Breast epithelium (tissue), 4 donors: ENCODE results near the gene ATP7A. TPM values are rescaled to one million over a fixed set of nuclear protein-coding genes. Genes with fewer than 3 reads are reported as not detected.
"Not testable (repeated sequence)": the region's sequence is repeated elsewhere in the genome, so short reads cannot be mapped to it uniquely, and the experiment has no call there.

Experiments used
- DNase-seq, 2 donors: peaks; one replicate each; pipeline ENCODE4 v3.0.0-alpha.2; 2019; ENCODE audit warnings: low spot score in 2 of 2
- H3K27ac ChIP-seq, 2 donors: fragments of 200-600 bp; sonication (generic) in 1 of 2; one replicate each; pipeline ENCODE4 v1.5.1; 2016 to 2019; ENCODE audit warnings: mild to moderate bottlenecking in 1 of 2
- H3K27me3 ChIP-seq, 2 donors: fragments of 200-600 bp; sonication (generic) in 1 of 2; one replicate each; pipeline versions ENCODE4 v1.5.1 to v1.6.0; 2017 to 2019; ENCODE audit warnings: control low read depth in 1 of 2, mild to moderate bottlenecking in 1 of 2
- H3K36me3 ChIP-seq: fragments of 200-600 bp; one replicate; pipeline ENCODE4 v1.5.1; 2019
- H3K4me1 ChIP-seq, 2 donors: fragments of 200-600 bp; sonication (generic); one replicate each; pipeline ENCODE4 v1.5.1; 2016 to 2019; ENCODE audit warnings: control low read depth in 1 of 2
- H3K4me3 ChIP-seq, 3 donors: fragments of 200-600 bp; sonication (generic); 1 replicate in 2 of 3; 2 replicates in 1 of 3; pipeline ENCODE4 v1.5.1; 2016 to 2019; ENCODE audit warnings: mild to moderate bottlenecking in 3 of 3, moderate library complexity in 2 of 3
- H3K9me3 ChIP-seq, 2 donors: fragments of 200-600 bp; sonication (generic) in 1 of 2; one replicate each; pipeline ENCODE4 v1.5.1; 2016 to 2019; ENCODE audit warnings: control low read depth in 1 of 2
- POLR2A ChIP-seq: fragments of 450-650 bp; IDR thresholded peaks from one replicate; pipeline ENCODE4 v1.6.1; 2016; ENCODE audit warnings: antibody characterized with exemption, mild to moderate bottlenecking, moderate library complexity
- POLR2AphosphoS5 ChIP-seq, 3 donors: sonication (generic); formaldehyde crosslinking; IDR thresholded peaks; one replicate each; pipeline ENCODE4 v1.6.1; 2017; ENCODE audit warnings: antibody characterized with exemption in 3 of 3
- intact Hi-C: fragments of 100-400 bp; cut with DNase I; formaldehyde crosslinking; loops from one replicate; pipeline ENCODE4 v1.15.1; 2023; ENCODE audit warnings: low total_unique reads
- total RNA-seq, 3 donors: library from RNA; depleted of rRNA; stranded (reverse); fragments of >200 nt; gene quantifications; one replicate each; pipeline ENCODE4 v1.1.0, GENCODE V29; 2016
- TF ChIP-seq, protein P1 (sequence below), 3 donors: fragments of 450-650 bp; IDR thresholded peaks; one replicate each; pipeline ENCODE4 v1.5.1; 2016 to 2017; ENCODE audit warnings: antibody characterized with exemption in 3 of 3, mild to moderate bottlenecking in 3 of 3, moderate library complexity in 3 of 3

ATP7A gene
- total RNA-seq, 3 donors from 2014 or later = 9.4 to 23.7 (median 16.4) TPM

DNA sequence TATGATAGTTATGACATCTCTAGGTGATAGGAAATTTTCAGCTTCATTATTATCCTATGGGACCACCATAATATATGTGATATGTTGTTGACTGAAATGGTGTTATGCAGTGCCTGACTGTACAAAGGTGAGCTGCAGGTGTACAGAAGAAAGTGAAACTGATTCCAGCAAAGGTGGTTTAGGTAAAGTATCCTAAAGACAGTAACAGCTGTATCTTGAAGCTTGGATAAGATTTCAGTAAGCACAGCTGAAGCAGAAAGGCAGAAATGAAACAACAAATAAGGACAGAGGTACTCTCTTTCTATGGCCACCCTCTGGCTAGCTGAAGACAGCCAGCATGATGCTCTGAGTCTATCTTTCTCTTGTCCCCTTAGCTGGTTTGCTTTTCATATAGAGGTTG, 163.6 kb downstream of the ATP7A start:
- TF ChIP-seq, protein P1, sequence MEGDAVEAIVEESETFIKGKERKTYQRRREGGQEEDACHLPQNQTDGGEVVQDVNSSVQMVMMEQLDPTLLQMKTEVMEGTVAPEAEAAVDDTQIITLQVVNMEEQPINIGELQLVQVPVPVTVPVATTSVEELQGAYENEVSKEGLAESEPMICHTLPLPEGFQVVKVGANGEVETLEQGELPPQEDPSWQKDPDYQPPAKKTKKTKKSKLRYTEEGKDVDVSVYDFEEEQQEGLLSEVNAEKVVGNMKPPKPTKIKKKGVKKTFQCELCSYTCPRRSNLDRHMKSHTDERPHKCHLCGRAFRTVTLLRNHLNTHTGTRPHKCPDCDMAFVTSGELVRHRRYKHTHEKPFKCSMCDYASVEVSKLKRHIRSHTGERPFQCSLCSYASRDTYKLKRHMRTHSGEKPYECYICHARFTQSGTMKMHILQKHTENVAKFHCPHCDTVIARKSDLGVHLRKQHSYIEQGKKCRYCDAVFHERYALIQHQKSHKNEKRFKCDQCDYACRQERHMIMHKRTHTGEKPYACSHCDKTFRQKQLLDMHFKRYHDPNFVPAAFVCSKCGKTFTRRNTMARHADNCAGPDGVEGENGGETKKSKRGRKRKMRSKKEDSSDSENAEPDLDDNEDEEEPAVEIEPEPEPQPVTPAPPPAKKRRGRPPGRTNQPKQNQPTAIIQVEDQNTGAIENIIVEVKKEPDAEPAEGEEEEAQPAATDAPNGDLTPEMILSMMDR (IDR thresholded peaks at IDR 0.05) = no peak
- TF ChIP-seq POLR2AphosphoS5 (IDR thresholded peaks at IDR 0.05) = no peak
- TF ChIP-seq POLR2A = no peak
- no peaks in the 10 kb centered on the region for H3K27me3 ChIP-seq

DNA sequence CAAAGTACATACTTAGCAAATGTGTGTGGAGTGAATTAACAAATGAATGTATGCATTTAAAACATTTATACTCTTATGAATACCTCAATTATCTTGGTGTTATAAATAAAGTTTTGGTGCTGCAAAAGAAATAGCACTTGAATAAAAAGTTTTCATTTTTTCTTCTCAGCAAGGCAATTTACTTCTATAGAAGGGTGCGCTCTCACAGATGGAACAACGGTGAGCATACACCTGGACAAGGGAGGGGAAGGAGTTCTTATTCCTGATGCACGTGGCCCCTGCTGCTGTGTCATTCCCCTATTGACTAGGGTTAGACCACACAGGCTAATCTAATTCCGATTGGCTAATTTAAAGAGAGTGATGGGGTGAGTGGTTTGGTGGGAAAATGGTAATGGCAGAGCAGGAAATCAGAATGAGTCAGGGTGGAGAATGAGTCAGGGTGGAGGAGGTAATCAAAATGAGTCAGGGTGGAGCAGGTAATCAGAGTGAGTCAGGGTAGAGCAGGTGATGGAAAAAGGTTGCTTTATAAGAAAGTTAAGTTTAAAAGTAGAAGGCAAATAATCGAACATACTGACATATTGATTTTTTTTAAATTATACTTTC, 165.4 kb downstream of the ATP7A start:
- TF ChIP-seq, protein P1 (IDR thresholded peaks at IDR 0.05) = no peak
- TF ChIP-seq POLR2AphosphoS5 (IDR thresholded peaks at IDR 0.05) (no peak), POLR2A (no peak)
- no peak for DNase-seq
- Histone ChIP-seq H3K36me3 (no peaks in the 10 kb centered on the region), H3K4me3 (no peak overlapping the region), H3K27ac (no peak overlapping the region), H3K4me1 (no peaks in the 10 kb centered on the region), H3K9me3 (peaks cover 7 to 10% of the 10 kb centered on the region in 2 donors), H3K27me3 (no peaks in the 10 kb centered on the region)
- intact Hi-C loops = no loop called here

More for the DNA sequence above, 163.6 kb downstream of the ATP7A start:
- H3K9me3 ChIP-seq = peaks cover 10 to 14% of the 10 kb centered on the region in 2 donors
- H3K27ac ChIP-seq = no peak overlapping the region
- no peak for DNase-seq
- intact Hi-C loops = no loop called here
- no peaks in the 10 kb centered on the region for H3K36me3 ChIP-seq
- no peak overlapping the region for H3K4me3 ChIP-seq
- H3K4me1 ChIP-seq = no peaks in the 10 kb centered on the region

DNA sequence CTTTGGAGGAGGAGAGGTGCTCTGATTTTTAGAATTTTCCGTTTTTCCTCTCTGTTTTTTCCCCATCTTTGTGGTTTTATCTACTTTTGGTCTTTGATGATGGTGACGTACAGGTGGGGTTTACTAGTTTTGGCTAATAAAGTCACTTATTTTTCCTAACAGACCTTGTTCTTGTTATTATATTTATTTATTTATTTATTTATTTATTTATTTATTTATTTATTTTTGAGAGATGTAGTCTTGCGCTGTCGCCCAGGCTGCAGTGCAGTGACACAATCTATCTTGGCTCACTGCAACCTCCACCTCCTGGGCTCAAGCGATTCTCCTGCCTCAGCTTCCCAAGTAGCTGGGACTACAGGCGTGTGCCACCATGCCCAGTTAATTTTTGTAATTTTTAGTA, 170.9 kb downstream of the ATP7A start:
- H3K4me1 ChIP-seq, H3K27me3 ChIP-seq, H3K4me3 ChIP-seq, H3K9me3 ChIP-seq, intact Hi-C loops, DNase-seq, H3K27ac ChIP-seq, H3K36me3 ChIP-seq: not testable (repeated sequence)

DNA sequence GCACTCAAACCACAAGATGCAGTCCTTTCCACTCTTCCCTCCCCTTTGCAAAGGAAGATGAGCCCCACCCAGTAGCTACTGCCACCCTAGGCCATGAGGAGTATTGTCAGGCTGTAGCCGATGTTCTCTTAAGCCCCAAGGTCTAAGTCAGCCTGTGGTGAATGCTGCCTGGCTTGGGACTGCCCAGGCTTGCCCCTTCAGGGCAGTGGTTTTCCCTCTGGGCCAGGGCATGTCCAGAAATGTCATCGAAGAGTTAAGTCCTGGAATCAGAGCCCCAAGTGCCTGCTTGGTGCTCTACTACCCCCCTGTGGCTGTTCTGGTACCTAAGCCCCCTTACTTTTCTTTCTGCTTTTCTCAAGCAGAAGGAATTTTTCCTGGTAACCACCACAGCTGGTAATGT, 181.8 kb downstream of the ATP7A start:
- peaks cover 0 to 10% of the 10 kb centered on the region in 2 donors for H3K9me3 ChIP-seq
- no peak for DNase-seq
- intact Hi-C loops = no loop called here
- H3K27ac ChIP-seq = no peak overlapping the region
- no peak overlapping the region for H3K4me3 ChIP-seq
- H3K27me3 ChIP-seq = peaks cover 0 to 25% of the 10 kb centered on the region in 2 donors
- no peaks in the 10 kb centered on the region for H3K4me1 ChIP-seq
- TF ChIP-seq, protein P1 (IDR thresholded peaks at IDR 0.05) = no peak
- no peak for TF ChIP-seq POLR2A
- TF ChIP-seq POLR2AphosphoS5 (IDR thresholded peaks at IDR 0.05) = no peak
- H3K36me3 ChIP-seq = no peaks in the 10 kb centered on the region

DNA sequence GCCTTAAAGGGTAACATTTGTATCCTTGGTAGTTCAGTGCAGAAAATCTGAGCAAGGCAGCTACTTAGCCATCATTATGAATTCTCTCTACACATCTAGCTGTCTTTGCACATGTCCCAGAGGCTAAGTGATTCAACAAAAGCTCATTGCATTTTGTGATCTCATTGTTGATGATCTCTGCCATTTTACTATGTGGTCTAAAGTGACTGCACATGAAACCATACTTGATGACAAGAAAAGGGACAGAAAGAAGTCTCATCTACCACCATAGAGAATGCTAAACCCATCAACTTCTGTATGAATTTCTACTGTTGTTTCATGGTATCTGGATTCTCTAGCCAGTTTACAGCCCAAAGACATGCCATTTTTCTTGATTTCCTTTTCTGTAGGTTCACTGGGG, 187.6 kb downstream of the ATP7A start:
- no peaks in the 10 kb centered on the region for H3K36me3 ChIP-seq
- H3K27ac ChIP-seq = no peak overlapping the region
- peaks cover 0 to 59% of the 10 kb centered on the region in 2 donors for H3K27me3 ChIP-seq
- TF ChIP-seq POLR2AphosphoS5 (IDR thresholded peaks at IDR 0.05) = no peak
- TF ChIP-seq, protein P1 (IDR thresholded peaks at IDR 0.05) = no peak
- TF ChIP-seq POLR2A = no peak
- H3K9me3 ChIP-seq = no peaks in the 10 kb centered on the region
- intact Hi-C loops = no loop called here
- no peak for DNase-seq
- no peaks in the 10 kb centered on the region for H3K4me1 ChIP-seq
- no peak overlapping the region for H3K4me3 ChIP-seq

Other genes with a start within 250 kb of the ATP7A start
- 100 to 1,000 TPM in 2 of 3 donors, 10 to 100 TPM in 1; 87.1 to 137 (median 125) TPM for gene ATRX, start 124.5 kb upstream of the ATP7A start, total RNA-seq
- gene MAGT1, start 15.3 kb upstream of the ATP7A start, total RNA-seq = 10 to 100 TPM; 38.4 to 55.9 (median 54.7) TPM
- gene COX7B, start 11.2 kb upstream of the ATP7A start, total RNA-seq = 100 to 1,000 TPM; 219 to 412 (median 261) TPM
- not detected for gene PGAM4, start 58.9 kb downstream of the ATP7A start, total RNA-seq
- gene PGK1, start 193.6 kb downstream of the ATP7A start, total RNA-seq = 100 to 1,000 TPM; 122 to 149 (median 126) TPM
- 10 to 100 TPM; 24.8 to 40.8 (median 25.2) TPM for gene TAF9B, start 229.0 kb downstream of the ATP7A start, total RNA-seq